Lower leg skin (tissue), 4 donors: ENCODE data around the gene COL27A1. TPM values are rescaled to one million over a fixed set of nuclear protein-coding genes. Genes with fewer than 3 reads are reported as not detected.

Source experiments
- DNase-seq, 2 donors: peaks; one replicate each; pipeline ENCODE4 v3.0.0-alpha.2; 2019; ENCODE audit warnings: low spot score in 2 of 2
- H3K4me3 ChIP-seq: fragments of 200-600 bp; sonication (generic); 2 replicates; pipeline ENCODE4 v1.5.1; 2017; ENCODE audit warnings: mild to moderate bottlenecking, low read depth; ENCODE audit not compliant: poor library complexity, severe bottlenecking
- POLR2A ChIP-seq, 2 donors: fragments of 450-650 bp; IDR thresholded peaks; one replicate each; pipeline ENCODE4 v1.6.1; 2016 to 2017; ENCODE audit warnings: antibody characterized with exemption in 2 of 2, mild to moderate bottlenecking in 1 of 2, moderate library complexity in 1 of 2
- WGBS, 2 donors: methylation state at CpG; one replicate each; pipeline ENCODE4 v1.1.5; 2018; 5-methylcytosine and 5-hydroxymethylcytosine counted together
- intact Hi-C: fragments of 100-400 bp; cut with DNase I; formaldehyde crosslinking; loops from one replicate; pipeline ENCODE4 v1.15.0; 2023; ENCODE audit warnings: low total_unique reads
- total RNA-seq, 4 donors: library from RNA; depleted of rRNA; stranded (reverse); fragments of >200 nt; gene quantifications; one replicate each; pipeline ENCODE4 v1.1.0, GENCODE V29; 2016
- TF ChIP-seq, protein P1 (sequence below), 3 donors: fragments of 450-650 bp; IDR thresholded peaks; one replicate each; pipeline ENCODE4 v1.5.1; 2016; ENCODE audit warnings: antibody characterized with exemption in 3 of 3, mild to moderate bottlenecking in 3 of 3, moderate library complexity in 2 of 3

COL27A1 gene
- total RNA-seq, 4 donors from 2014 or later, result 9.4 to 16.1 (median 12.3) TPM

DNA sequence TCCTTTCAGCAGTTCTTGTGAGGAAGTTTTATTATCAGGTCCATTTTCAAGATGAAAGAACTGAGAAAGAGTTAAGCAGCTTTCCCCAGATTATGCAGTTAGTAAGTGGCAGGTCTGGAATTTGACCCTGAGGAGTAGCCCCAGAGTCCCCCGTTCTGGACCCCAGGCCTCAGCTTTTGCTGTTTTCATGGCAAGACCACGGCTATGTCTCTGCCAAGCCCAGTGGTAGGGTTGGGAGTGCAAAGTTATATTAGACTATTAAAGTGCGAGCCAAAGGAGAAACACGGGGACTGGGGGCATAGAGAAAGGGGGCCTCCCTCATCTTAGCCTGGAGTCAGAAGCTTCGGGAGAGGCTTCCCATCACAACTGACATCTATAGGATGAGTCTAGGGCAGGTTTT, 148.2 kb downstream of the COL27A1 start:
- H3K4me3 ChIP-seq, result no peak overlapping the region
- WGBS, 2 donors, result 72 to 90% methylated on average over 5 of the region's 5 CpGs
- peak in 1 of 2 donors; percentile 45 for DNase-seq
- intact Hi-C loops, result no loop called here
- no peak for TF ChIP-seq POLR2A (IDR thresholded peaks at IDR 0.05)
- TF ChIP-seq, protein P1, sequence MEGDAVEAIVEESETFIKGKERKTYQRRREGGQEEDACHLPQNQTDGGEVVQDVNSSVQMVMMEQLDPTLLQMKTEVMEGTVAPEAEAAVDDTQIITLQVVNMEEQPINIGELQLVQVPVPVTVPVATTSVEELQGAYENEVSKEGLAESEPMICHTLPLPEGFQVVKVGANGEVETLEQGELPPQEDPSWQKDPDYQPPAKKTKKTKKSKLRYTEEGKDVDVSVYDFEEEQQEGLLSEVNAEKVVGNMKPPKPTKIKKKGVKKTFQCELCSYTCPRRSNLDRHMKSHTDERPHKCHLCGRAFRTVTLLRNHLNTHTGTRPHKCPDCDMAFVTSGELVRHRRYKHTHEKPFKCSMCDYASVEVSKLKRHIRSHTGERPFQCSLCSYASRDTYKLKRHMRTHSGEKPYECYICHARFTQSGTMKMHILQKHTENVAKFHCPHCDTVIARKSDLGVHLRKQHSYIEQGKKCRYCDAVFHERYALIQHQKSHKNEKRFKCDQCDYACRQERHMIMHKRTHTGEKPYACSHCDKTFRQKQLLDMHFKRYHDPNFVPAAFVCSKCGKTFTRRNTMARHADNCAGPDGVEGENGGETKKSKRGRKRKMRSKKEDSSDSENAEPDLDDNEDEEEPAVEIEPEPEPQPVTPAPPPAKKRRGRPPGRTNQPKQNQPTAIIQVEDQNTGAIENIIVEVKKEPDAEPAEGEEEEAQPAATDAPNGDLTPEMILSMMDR (IDR thresholded peaks at IDR 0.05), result no peak

DNA sequence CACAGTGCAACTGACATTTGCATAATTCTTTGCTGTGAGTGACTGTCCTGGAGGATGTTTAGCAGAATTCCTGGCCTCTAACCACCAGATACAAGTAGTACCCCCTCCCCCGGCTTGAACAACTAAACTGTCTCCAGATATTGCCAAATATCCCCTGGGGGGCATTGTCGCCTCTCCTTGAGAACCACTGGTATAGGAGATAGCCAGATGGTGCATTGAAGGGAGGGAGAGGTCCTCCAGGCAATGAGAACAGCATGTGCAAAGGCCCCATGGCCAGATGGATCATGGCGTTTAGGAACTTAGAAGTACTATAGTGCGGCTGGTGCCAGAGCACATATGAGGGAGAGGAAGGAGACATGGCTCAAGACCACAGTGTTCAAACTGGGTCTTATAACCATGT, 148.6 kb downstream of the COL27A1 start:
- intact Hi-C loops, result no loop called here
- 94 to 96% methylated on average over 4 of the region's 4 CpGs for WGBS, 2 donors
- TF ChIP-seq, protein P1 (IDR thresholded peaks at IDR 0.05), result no peak
- TF ChIP-seq POLR2A (IDR thresholded peaks at IDR 0.05), result no peak
- DNase-seq, result peak in 1 of 2 donors; percentile 70
- H3K4me3 ChIP-seq, result no peak overlapping the region

DNA sequence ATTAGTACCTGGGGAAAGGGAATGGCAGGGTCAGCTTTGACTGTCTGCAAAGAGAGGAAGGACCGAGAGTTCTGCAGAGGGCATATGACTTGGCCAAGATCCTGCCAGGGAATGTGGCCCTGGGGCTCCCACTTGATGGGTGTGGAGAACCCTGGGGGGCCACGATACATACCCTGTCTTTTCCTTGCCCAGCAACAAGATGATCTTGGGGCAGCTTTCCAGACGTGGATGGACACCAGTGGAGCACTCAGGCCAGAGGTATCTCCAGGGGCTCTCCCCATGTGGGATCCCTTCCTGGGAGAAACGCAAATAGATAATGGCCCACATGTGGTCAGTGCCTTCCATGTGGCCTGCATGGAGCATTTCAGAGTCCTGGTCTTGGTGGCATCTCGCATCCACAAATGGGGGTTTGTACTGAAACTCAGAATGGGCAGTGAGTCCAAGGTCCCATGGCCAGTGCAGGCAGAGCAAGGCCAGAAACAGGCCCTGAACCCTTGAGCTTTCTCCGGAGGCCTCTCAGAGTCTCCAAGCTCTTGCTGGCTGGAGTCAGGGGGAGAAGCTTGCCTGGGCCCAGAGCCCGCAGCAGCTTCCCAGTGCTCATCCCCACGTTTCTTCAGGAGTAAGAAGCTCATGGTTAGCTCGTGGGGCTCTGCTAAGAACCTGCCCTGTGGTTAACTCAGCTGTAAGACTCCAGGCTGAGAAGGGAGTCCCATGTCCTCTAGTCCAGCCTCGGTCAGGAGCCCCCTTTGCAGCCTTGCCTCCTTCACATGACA, 149.3 kb downstream of the COL27A1 start:
- no peak overlapping the region for H3K4me3 ChIP-seq
- TF ChIP-seq, protein P1 (IDR thresholded peaks at IDR 0.05), result no peak
- no peak for TF ChIP-seq POLR2A (IDR thresholded peaks at IDR 0.05)
- DNase-seq, result peak in 1 of 2 donors; percentile 69
- 86 to 92% methylated on average over 10 of the region's 10 CpGs for WGBS, 2 donors
- intact Hi-C loops, result no loop called here

DNA sequence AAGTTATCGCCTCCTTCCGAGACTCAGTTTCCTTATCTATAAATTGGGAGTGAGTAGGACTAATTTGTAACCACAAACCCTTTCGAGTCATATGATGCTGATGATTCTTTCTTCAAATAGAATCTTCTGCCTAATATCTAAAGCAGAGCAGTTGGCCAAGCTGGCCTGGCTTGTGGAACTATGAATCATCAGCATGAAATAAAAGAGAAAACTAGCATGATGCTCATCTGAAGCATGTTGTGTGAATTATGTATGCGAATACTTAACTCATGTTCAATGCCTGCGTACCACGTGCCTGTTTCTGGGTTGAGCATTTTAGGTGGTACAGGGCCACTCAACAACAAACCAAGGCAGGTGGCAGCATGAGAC, 152.5 kb downstream of the COL27A1 start:
- DNase-seq, result no peak
- H3K4me3 ChIP-seq, result no peak overlapping the region
- TF ChIP-seq, protein P1 (IDR thresholded peaks at IDR 0.05), result no peak
- no peak for TF ChIP-seq POLR2A (IDR thresholded peaks at IDR 0.05)
- intact Hi-C loops, result no loop called here
- 76 to 84% methylated on average over 6 of the region's 6 CpGs for WGBS, 2 donors

DNA sequence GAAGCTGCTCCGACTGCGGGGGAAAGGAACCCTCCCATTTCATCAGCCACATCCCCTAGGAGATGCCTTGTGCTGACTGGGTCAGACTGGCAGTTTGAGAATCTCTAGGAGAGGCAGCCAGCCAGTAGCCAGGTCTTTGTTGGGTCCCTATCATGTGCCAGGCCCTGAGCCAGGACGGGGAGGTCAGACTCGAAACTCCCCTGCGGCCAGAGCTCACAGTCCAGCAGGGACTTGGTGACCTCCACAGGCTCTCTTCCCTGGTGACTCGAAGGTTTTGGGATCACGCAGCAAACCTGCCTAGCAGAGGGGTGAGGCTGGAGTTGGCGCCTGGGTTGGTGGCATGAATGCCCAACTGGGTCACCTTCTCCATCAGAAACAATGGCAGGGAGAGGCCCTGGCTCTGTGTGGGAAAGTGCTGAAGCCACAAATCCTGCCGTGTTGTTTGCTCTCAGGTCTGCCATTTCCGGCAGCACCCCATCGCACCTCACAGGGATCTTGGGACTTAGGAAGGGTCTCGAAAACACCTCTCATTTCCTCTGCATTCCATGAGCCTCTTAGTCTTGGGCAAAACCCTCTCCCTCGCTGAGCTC, 153.1 kb downstream of the COL27A1 start:
- peak in 1 of 2 donors; percentile 72 for DNase-seq
- TF ChIP-seq, protein P1 (IDR thresholded peaks at IDR 0.05), result no peak
- TF ChIP-seq POLR2A (IDR thresholded peaks at IDR 0.05), result no peak
- H3K4me3 ChIP-seq, result no peak overlapping the region
- WGBS, 2 donors, result 96 to 99% methylated on average over 13 of the region's 13 CpGs
- intact Hi-C loops, result no loop called here
